ENCODE measurements around the gene DERL2.

DNA sequence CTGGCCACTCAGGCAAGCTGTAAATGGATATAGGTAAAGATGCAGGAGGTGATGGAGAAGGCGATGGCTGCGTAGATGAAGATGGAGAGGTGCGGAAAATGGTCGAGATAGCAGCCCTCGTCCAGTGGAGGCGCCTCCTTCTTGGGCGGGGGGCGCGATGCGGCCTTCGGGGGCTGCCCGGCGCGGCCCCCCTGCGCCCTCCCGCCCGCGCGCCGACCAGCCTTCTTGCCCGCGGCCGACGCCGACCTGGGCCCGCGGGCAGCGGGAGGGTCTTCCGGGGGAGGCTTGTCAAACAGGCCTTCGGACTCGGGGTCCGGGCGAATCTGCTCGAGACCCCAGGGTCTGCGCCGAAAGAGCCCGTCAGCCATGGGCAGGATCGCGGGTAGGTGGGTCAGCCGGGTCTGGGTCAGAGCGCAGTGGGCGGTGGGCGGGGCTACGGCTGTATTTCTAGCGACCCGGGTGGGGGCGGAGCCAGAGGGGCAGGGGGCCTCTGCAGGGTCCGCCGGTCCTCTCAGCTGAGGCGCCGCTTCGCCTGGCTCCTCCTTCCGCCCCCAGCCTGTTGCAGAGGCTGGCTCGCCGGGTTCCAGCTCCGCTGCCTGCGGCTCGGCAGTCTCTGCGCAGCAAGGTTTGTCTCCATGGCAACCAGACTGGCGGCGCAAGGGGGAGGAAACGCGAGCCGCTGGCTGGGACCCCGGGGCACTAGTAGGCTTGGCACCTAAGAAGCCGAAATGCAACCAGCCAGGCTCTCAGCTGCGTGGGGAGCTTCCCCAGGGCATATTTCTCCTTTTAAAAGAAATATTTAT is 14.8 kb upstream of the DERL2 start:
- no peak for TF ChIP-seq CTCF (IDR thresholded peaks at IDR 0.05)
- no peak for TF ChIP-seq POLR2A (IDR thresholded peaks at IDR 0.05)
